ENCODE measurements around the gene PLEKHS1.
"Not testable (repeated sequence)": the region's sequence is repeated elsewhere in the genome, so short reads cannot be mapped to it uniquely, and the experiment has no call there.

The PLEKHS1 gene

DNA sequence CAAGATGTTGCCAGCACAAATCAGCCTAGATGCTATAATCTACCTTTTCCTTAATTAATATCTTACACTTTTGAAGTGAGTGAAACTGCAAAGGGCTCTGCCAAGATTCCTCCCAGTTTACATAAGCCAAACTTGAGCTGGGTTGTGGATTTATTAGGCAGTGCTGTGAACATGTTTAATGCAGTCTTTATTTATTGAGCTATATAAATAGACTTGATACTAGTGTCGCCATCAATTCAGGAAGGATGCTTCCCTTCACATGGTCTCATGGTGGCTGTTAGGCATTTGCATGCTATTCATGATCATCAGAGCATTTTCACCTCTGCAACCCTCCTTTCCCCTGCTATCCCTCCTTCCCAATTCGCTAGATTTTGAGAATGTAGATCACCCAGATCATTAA is 40.2 kb downstream of the PLEKHS1 start:
- DNase-seq (ENCODE audit: low spot score): no peak

DNA sequence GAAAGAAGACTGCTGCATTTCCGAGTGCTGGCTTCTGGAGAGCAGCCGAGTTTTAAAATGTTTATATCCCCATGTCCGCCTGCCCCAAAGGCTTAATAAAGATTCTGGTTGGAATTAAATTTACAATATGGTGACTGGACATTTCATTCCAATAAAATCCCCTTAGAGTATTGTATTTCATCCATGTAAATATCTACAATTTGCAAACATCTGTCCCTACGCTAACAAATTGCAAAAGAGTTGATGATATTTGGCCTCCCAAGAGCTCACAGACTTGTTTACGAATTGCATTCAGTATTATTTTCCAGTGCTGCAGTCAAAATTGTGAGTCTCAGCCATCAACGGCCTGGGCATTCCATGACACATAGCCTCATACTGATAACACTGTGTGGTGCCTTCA is 50.1 kb downstream of the PLEKHS1 start:
- no peak for DNase-seq (ENCODE audit: low spot score)

DNA sequence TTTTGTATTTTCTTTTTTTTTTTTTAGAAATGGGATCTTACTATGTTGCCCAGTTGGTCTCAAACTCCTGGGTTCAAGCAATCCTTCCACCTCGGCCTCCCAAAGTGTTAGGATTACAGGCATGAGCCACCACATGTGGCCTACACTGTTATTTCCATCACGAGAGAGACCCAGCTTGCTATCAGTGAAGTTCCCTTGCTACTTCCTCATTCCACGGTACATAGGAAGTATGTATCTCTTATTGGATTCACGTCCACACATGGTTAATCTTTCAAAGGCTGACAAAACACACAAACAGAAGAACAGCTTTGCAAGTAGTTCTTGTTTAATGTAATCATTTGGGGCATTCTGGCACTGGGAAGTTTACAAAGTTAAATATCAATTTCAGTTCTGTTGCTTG is 51.5 kb downstream of the PLEKHS1 start:
- no peak for DNase-seq (ENCODE audit: low spot score)

DNA sequence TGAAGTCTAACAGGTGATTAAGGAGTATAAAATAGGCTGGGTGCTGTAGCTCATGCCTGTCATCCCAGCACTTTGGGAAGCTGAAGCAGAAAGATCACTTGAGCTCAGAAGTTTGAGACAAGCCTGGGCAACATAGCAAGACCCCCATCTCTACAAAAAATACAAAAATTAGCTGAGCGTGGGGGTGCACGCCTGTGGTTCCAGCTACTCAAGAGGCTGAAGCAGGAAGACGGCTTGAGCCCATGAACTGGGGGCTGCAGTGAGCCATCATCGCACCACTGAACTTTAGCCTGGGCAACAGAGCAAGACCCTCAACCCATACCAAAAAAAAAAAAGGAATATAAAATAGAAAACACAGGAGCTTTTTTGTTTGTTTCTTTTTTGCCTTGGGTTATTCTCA is 55.0 kb downstream of the PLEKHS1 start:
- no peak for DNase-seq (ENCODE audit: low spot score)

DNA sequence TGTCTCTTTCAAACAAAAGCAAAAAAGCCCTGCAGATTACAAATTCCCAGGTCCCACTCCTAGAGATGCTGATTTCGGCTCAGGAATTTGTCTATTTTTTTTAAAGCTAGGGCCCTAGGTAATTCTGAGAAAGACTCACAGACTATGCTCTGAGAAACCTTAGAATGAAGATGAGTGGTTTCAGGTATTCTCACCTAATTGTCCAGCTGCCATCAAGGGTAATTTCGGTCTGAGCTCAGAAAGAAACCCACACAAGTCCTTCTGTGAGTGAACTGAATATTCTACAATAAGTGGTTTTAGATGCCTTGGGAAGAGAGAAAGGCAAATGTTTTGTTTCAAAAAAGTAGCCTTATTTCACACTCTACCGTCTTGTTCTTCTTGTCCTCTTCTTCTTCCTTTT is 56.7 kb downstream of the PLEKHS1 start:
- DNase-seq (ENCODE audit: low spot score): no peak

DNA sequence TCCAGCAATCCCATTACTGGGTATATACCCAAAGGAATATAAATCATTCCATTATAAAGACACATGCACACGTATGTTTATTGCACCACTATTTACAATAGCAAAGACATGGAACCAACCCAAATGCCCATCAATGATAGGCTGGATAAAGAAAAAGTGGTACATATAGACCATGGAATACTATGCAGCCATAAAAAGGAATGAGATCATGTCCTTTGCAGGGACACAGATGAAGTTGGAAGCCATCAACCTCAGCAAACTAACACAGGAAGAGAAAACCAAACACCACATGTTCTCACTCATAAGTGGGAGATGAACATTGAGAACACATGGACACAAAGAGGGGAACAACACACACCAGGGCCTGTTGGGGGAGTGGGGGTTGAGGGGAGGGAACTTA is 63.2 kb downstream of the PLEKHS1 start:
- not testable (repeated sequence) for DNase-seq (ENCODE audit: low spot score)

DNA sequence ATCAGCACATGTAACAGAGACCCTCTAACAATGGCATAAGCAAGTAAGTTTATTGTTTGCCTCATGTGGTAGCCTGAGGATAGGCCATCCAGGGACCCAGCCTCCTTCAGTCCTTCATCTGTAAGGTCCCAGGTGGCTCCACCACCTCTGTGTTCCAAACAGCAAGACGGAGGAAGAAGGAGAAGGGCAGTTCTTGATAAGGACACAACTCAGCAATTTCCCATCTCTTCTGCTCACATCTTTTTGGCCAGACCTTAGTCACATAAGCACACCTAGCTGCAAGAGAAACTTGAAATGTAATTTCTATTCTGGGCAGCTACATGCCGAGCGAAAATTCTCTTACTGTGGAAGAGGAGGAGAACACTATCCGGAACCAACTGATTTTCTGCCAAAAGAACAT is 68.5 kb downstream of the PLEKHS1 start:
- no peak for DNase-seq (ENCODE audit: low spot score)

DNA sequence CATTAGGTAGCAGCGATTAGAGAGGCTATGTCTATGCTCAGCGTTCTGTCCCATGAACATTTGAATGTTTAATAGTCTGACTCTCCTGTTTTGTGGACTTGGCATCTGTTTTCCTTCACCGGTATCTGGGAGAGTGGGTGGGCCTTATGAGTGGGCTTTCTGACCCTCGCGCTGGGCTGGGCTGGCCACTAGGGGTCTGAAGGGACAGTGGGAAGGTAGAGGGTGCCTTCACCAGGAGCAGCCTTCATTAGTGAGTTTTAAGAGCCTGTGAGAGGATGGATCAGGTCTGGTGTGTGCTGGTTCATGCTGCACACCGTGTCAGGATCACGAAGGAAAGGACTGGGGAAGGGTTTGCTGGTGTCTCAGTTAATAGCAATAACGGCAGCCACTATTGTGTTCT is 69.0 kb downstream of the PLEKHS1 start:
- no peak for DNase-seq (ENCODE audit: low spot score)

DNA sequence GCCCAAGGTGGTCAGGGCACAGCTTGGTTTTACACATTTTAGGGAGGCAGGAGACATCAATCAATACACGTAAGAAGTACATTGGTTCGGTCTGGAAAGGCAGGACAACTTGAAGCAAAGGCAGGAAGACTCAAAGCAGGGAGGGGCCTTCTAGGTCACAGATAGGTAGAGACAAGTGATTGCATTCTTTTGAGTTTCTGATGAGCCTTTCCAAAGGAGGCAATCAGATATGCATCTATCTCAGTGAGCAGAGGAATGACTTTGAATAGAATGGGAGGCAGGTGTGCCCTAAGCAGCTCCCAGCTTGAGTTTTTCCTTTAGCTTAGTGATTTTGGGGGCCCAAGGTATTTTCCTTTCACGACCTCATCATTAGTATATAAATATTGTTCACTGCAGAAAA is 69.8 kb downstream of the PLEKHS1 start:
- not testable (repeated sequence) for DNase-seq (ENCODE audit: low spot score)

DNA sequence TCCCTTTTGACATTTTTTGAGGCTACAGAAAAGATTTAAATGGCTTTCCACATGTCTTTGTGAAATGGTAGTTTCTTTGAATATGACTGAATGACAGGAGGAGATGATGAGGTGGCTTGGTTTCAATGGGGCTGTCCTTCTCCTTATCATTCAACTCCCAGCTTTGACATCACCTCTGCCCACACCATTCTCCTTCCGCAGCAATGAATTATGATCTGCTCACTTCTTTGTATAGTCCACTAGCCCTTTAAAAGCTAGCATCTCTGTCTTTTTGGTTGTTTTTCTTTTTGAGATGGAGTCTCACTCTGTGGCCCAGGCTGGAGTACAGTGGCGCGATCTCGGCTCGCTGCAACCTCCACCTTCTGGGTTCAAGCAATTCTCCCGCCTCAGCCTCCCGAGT is 70.7 kb downstream of the PLEKHS1 start:
- DNase-seq (ENCODE audit: low spot score): no peak

DNA sequence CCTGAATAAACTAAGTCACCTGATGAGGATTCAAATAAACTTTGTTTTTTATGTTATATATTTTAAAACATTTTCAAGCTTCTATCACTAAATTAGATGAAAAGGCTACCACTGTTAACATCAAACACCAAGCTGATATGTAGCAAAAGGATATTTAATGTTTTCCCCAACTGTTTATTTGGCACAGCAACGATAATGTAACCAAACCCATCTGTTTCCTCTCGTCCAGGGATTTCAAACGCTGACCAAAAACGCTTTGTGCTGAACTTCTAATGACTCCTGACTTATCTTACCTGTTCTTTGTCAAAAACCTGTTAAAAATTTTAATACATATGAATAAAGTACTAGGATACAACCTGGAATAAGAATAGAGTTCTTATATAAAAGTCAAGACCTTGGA is 71.9 kb downstream of the PLEKHS1 start:
- DNase-seq (ENCODE audit: low spot score): no peak

DNA sequence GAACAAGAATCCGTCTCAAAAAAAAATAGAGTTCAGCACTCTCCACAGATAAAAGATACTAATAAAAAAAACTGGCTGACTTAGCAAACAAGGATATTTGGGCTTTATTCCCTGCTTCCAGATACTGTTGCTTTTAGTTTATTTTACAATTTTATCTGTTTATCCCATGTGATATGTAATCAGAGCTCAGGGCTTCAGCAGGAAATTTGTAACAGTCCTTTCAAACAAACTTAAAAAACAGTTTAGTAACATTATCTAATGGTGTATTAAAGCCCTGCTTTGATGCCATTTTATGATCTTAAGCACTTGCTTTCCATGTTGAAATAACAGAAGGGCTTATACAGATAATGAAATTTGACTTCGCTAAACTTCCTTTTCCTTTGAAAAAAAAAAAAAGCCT is 74.3 kb downstream of the PLEKHS1 start:
- DNase-seq (ENCODE audit: low spot score): no peak

DNA sequence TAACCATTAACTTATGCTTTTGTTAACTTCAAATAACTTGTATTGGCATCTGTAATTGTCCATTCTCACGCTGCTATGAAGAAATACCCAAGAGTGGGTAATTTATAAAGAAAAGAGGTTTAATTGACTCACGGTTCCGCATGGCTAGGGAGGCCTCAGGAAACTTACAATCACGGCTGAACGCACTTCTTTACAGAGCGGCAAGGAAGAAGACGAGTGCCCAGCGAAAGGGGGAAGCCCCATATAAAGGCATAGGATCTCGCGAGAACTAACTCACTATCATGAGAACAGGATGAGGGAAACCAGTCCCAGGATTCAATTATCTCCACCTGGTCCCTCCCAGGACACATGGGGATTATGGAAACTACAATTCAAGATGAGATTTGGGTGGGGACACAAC is 77.1 kb downstream of the PLEKHS1 start:
- DNase-seq (ENCODE audit: low spot score): not testable (repeated sequence)

Measured in left forelimb (tissue), 1 donor.